GM03348 (cell line): ENCODE measurements around the gene LRRC7.

Experiments
- DNase-seq: peaks from one replicate; pipeline ENCODE4 v3.0.0; 2012; ENCODE audit warnings: low spot score

The LRRC7 gene

GRCh38 chr1:69776555-69776954, 208.8 kb downstream of the LRRC7 start:
- no peak for DNase-seq

- DNase-seq: no peak
Observed at GRCh38 chr1:69777423-69777822, 209.7 kb downstream of the LRRC7 start.

GRCh38 chr1:69777971-69778370, 210.2 kb downstream of the LRRC7 start:
- no peak for DNase-seq

- no peak for DNase-seq
Observed at GRCh38 chr1:69787151-69787550, 219.4 kb downstream of the LRRC7 start.

- no peak for DNase-seq
Observed at GRCh38 chr1:69791311-69791710, 223.6 kb downstream of the LRRC7 start.

GRCh38 chr1:69794831-69795230, 227.1 kb downstream of the LRRC7 start:
- DNase-seq: no peak

- DNase-seq: no peak
Observed at GRCh38 chr1:69814926-69815325, 247.2 kb downstream of the LRRC7 start.

- DNase-seq: peak; percentile 24
Observed at GRCh38 chr1:69824932-69825331, 257.2 kb downstream of the LRRC7 start.

- no peak for DNase-seq
Observed at GRCh38 chr1:69827732-69828131, 260.0 kb downstream of the LRRC7 start.

GRCh38 chr1:69833536-69833935, 265.8 kb downstream of the LRRC7 start:
- DNase-seq: no peak

GRCh38 chr1:69834336-69834735, 266.6 kb downstream of the LRRC7 start:
- no peak for DNase-seq

- no peak for DNase-seq
Observed at GRCh38 chr1:69835955-69836354, 268.2 kb downstream of the LRRC7 start.

GRCh38 chr1:69836971-69837636, 269.4 kb downstream of the LRRC7 start:
- peak; percentile 9 for DNase-seq

GRCh38 chr1:69842326-69842725, 274.6 kb downstream of the LRRC7 start:
- no peak for DNase-seq

GRCh38 chr1:69845655-69846054, 277.9 kb downstream of the LRRC7 start:
- no peak for DNase-seq

GRCh38 chr1:69846267-69846666, 278.5 kb downstream of the LRRC7 start:
- DNase-seq: no peak

- no peak for DNase-seq
Observed at GRCh38 chr1:69847670-69848069, 279.9 kb downstream of the LRRC7 start.

- DNase-seq: no peak
Observed at GRCh38 chr1:69852151-69852550, 284.4 kb downstream of the LRRC7 start.

GRCh38 chr1:69852706-69853105, 285.0 kb downstream of the LRRC7 start:
- DNase-seq: no peak

- DNase-seq: no peak
Observed at GRCh38 chr1:69858534-69858933, 290.8 kb downstream of the LRRC7 start.

GRCh38 chr1:69861641-69862040, 293.9 kb downstream of the LRRC7 start:
- DNase-seq: no peak

- no peak for DNase-seq
Observed at GRCh38 chr1:69862906-69863305, 295.2 kb downstream of the LRRC7 start.

GRCh38 chr1:69863704-69864103, 296.0 kb downstream of the LRRC7 start:
- no peak for DNase-seq

- no peak for DNase-seq
Observed at GRCh38 chr1:69871412-69871811, 303.7 kb downstream of the LRRC7 start.

- no peak for DNase-seq
Observed at GRCh38 chr1:69878338-69878737, 310.6 kb downstream of the LRRC7 start.
